ENCODE data around the gene PMPCB.

PMPCB gene

DNA sequence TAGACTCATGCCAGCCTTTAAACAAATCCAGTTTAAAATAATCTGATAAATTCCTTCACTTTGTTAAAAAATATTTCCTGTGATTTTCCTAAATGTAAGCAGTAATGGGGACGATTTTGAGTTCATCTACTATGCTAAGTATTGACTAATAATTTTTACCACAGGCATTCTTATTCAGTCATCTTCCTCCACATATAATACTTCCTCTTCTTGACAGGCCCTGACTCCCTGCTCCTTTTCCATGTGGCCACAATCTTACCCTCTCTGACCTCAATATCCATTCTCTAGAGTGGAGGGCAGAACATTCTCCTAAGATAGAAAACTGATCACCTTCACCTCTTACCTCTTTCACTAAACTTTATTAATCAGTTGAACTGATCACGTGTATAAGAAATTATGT is 39.5 kb downstream of the PMPCB start:
- DNase-seq = no peak

DNA sequence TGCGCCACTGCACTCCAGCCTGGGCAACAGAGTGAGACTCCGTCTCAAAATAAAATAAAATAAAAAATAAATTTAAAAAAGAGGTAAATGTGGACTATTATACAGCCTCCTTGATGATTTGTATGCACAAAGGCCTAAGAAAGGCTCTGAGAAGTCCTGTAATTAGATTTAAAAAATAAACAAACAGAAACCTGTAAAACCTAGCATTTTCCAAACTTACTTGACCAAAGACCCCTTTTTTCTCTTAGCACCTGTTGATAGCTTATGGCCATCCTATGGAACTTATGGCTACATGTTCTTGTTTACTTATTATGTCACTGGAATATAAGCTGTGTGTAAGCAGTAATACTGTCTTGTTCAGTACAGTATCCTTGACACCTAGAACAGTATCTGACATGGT is 41.6 kb downstream of the PMPCB start:
- DNase-seq = no peak

GRCh38 chr7:103341466-103341865 is 44.2 kb downstream of the PMPCB start:
- no peak for DNase-seq

DNA sequence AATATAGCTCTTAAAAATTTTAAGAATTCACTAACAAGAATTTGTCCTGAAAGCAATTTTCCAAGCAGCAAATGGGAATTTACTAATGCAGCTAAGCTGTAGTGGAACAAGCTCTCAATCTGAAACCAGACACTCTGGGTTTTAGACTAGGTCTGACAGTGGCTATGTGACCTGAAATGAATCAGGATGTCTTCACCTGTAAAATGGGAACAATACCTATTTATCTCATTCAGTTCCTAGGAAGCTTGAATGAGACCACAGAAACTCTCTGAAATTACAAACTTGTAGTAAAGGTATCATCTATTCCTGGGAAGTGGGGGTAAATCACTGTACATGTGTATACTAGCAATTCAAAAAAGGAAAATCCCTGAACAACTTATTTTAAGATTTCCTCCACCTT is 46.1 kb downstream of the PMPCB start:
- DNase-seq = no peak

GRCh38 chr7:103343758-103344452 is 46.7 kb downstream of the PMPCB start:
- peak; percentile 50 for DNase-seq

DNA sequence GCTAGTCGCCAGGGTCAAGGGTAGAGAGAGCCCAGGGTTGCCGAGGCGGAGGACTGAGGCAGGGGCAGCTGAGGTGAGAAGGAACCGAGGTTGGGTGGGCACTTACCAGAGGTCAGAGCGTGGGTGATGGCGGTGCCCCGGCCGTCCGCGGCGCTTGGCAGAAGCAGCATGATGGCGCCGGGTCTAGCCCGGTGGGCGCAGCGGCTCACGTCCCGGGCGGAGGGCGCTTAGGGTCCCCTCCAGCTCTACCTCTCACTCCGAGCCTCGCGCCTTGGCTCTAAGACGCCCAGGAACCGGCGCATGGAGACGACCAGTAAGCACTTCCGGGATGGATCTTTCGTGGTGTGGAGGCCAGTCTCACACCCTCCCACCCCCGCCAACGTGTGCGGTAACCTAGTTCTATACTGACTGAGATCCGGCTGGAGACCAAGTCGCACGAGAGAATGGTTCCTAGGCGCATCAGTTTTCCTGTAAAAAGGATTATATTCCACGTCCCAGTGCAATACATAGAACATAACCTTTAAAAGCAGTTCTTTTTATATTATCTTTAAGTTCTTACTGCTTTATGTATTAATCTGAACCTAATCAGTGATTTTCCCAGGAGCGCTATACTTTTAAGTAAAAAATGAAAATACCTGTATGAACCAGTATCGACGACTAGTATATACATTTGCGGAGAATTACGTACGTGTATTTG is 47.4 kb downstream of the PMPCB start, which contains the start of gene DNAJC2:
Gene DNAJC2, minus strand, starts transcription at position 315 of the 697 bp plus-strand sequence. Its CDS starts 145 bp downstream, at position 170.
- DNase-seq = peak; percentile 92

DNA sequence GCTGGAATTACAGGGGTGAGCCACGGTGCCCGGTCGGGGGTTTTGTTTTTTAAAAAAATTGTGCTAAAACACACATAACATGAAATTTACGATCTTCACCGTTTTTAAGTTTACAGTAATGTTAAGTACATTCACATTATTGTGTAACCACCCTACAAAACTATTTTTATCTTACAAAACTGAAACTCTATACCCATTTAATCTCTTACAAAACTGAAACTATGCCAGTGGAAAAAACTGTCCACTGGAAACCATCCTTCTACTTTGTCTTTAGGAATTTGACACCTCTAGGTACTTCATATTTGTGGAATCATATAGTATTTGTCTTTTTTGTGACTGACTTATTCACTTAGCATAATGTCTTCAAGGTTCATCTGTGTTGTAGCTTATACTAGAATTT is 49.2 kb downstream of the PMPCB start:
- no peak for DNase-seq

DNA sequence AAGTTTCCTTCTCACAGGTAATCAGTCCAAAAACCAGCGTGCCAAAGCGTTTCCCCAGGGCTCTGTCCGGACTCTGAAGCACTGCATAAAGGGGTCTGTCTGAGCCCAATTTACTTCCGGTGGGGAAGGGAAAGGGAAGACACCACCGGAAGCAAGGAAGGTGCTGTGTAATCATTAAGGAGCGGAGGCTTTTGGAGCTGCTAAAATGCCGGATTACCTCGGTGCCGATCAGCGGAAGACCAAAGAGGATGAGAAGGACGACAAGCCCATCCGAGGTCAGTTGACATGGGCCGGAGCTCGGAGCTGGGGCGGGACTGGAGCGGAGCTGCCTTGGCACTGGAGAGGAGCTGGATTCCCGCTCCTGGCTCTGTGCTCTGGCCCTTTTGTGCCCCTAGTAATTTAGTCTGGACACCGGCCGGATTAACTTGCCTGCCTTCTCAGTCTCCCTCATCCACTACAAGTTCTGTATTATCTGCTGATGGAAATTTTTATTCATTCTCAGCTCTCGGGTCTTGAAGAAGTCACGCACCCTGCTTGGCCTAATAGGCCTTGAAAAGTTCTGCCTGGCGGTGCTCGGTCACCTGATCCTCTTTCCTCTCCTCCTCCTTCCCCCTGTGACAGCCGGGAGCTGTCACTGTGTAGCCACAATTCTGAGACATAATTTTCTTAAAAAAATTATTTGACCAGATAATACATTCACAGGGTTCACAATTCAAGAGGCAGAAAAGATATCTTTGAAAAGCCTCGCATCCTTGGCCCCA is 50.5 kb downstream of the PMPCB start, which contains the start of gene PSMC2:
Gene PSMC2, plus strand, starts transcription at position 137 of the 761 bp plus-strand sequence. Its CDS starts 69 bp downstream, at position 206.
- peak; percentile 91 for DNase-seq

DNA sequence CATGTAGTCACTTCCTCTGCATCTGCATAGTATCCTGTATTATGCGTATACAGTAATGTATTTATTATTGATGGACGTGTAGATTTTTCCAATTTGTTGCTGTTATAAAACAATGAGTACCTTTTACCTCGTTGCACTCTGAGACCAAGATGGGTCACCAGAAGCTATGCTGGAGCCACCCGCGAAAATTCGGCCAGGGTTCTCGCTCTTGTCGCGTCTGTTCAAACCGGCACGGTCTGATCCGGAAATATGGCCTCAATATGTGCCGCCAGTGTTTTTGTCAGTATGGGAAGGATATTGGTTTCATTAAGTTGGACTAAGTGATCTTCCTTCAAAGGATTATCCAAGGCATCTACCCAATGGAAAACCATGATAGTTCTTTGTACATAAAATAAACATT is 51.2 kb downstream of the PMPCB start:
- no peak for DNase-seq

DNA sequence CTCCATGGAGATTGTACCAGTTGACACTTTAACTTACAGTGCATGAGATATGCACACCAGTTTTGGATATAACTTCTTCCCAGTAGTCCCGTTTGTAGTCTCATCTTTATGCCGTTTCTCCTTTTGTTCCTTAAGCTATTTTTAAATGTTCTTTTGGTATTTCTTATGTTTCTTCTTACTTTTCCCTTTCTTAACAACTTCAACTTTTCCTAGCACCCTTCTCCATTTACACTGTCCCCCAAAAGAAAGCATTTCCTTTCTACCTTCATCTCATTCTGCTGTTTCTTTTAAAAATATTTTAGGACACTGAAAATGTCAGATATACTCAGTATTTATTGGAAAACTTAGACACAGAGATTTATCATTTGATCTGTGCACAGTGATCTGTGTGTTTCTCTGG is 51.7 kb downstream of the PMPCB start:
- no peak for DNase-seq

- DNase-seq = no peak
These were observed 52.6 kb downstream of the PMPCB start for GRCh38 chr7:103349805-103350204.

Measured in islet precursor cell (in vitro differentiated cells).